K562 (cell line): ENCODE results near the gene EZH1. TPM values are rescaled to one million over a fixed set of nuclear protein-coding genes. Genes with fewer than 3 reads are reported as not detected.

Source experiments
- CBX3 ChIP-seq, 2 experiments: IDR thresholded peaks; 1 replicate in 1 of 2; 2 replicates in 1 of 2; pipeline ENCODE4 v1.6.1; 2012; ENCODE audit warnings: inconsistent platforms in 2 of 2, low read length in 2 of 2, borderline replicate concordance in 1 of 2, control low read depth in 1 of 2
- ETV6 ChIP-seq, 3 experiments: fragments of 150-350 bp in 1 of 3; sonication (generic) in 1 of 3; formaldehyde crosslinking in 1 of 3; IDR thresholded peaks; 2 replicates each; pipeline versions ENCODE4 v1.6.1 to v1.8.0; 2014 to 2022; ENCODE audit warnings: borderline replicate concordance in 2 of 3, low read depth in 2 of 3, antibody characterized with exemption in 1 of 3, low read length in 1 of 3, mild to moderate bottlenecking in 1 of 3, missing genetic modification reagents in 1 of 3
- FOXA3 ChIP-seq, 2 experiments: fragments of 450-650 bp in 1 of 2; sonication (generic) in 1 of 2; formaldehyde crosslinking; IDR thresholded peaks in 1 of 2; conservative IDR thresholded peaks in 1 of 2; 2 replicates each; pipeline versions ENCODE4 v1.4.0 to v1.8.0; 2020 to 2022; ENCODE audit warnings: mild to moderate bottlenecking in 2 of 2, missing genetic modification reagents in 1 of 2
- HDAC3 ChIP-seq: fragments of 450-650 bp; IDR thresholded peaks from 2 replicates; pipeline ENCODE4 v1.6.1; 2018; ENCODE audit warnings: borderline replicate concordance, mild to moderate bottlenecking, moderate library complexity; ENCODE audit not compliant: partially characterized antibody
- MNT ChIP-seq, 2 experiments: fragments of 450-650 bp; conservative IDR thresholded peaks; 2 replicates each; pipeline ENCODE4 v1.6.1; 2017; ENCODE audit warnings: mild to moderate bottlenecking in 2 of 2, moderate library complexity in 2 of 2
- NBN ChIP-seq: fragments of 450-650 bp; IDR thresholded peaks from 2 replicates; pipeline ENCODE4 v1.6.1; 2016; ENCODE audit warnings: low read depth, mild to moderate bottlenecking
- NR3C1 ChIP-seq: sonication (generic); formaldehyde crosslinking; IDR thresholded peaks from 2 replicates; pipeline ENCODE4 v1.8.1; 2022; ENCODE audit warnings: missing genetic modification reagents
- NUFIP1 ChIP-seq: fragments of 450-650 bp; IDR thresholded peaks from 2 replicates; pipeline ENCODE4 v1.6.1; 2018; ENCODE audit not compliant: partially characterized antibody
- POLR2AphosphoS5 ChIP-seq: IDR thresholded peaks from 2 replicates; pipeline ENCODE4 v1.6.1; 2011; ENCODE audit warnings: mild to moderate bottlenecking, low read depth, low read length, moderate library complexity; ENCODE audit not compliant: control insufficient read depth, insufficient read depth
- POU5F1 ChIP-seq: fragments of 150-350 bp; IDR thresholded peaks from 2 replicates; pipeline ENCODE4 v1.6.1; 2014; ENCODE audit warnings: borderline replicate concordance, low read length, low read depth, mild to moderate bottlenecking; ENCODE audit not compliant: partially characterized antibody
- RBBP5 ChIP-seq: fragments of 200-600 bp; sonication (generic); IDR thresholded peaks from 2 replicates; pipeline ENCODE4 v1.6.1; 2012; ENCODE audit warnings: borderline replicate concordance, mild to moderate bottlenecking, low read length, control low read depth, inconsistent platforms; ENCODE audit not compliant: insufficient read depth, poor library complexity, severe bottlenecking
- RBFOX2 ChIP-seq: fragments of 200-400 bp; formaldehyde crosslinking; IDR thresholded peaks from 2 replicates; pipeline ENCODE4 v1.6.1; 2017; ENCODE audit warnings: low read depth, mild to moderate bottlenecking, low read length, moderate library complexity
- SMAD1 ChIP-seq: fragments of 150-350 bp; IDR thresholded peaks from 2 replicates; pipeline ENCODE4 v1.6.1; 2014; ENCODE audit warnings: low read length, low read depth; ENCODE audit not compliant: partially characterized antibody
- SMARCC2 ChIP-seq: fragments of 450-650 bp; IDR thresholded peaks from 2 replicates; pipeline ENCODE4 v1.6.1; 2017; ENCODE audit warnings: antibody characterized with exemption, moderate library complexity, mild to moderate bottlenecking, low read depth
- SUPT5H ChIP-seq: fragments of 450-650 bp; IDR thresholded peaks from 2 replicates; pipeline ENCODE4 v1.6.1; 2016
- TBP ChIP-seq: optimal IDR thresholded peaks from 2 replicates; pipeline ENCODE3; 2011; ENCODE audit warnings: low read depth, low read length, improper control_type of control experiment
- TCF15 ChIP-seq: fragments of 250-450 bp; sonication (Bioruptor Pico); IDR thresholded peaks from 2 replicates; pipeline ENCODE4 v1.8.0; 2022; ENCODE audit warnings: moderate library complexity, mild to moderate bottlenecking, inconsistent platforms
- TFAP4 ChIP-seq: sonication (generic); formaldehyde crosslinking; IDR thresholded peaks from 2 replicates; pipeline ENCODE4 v1.8.0; 2022; ENCODE audit warnings: missing genetic modification reagents, mild to moderate bottlenecking, moderate library complexity, borderline replicate concordance
- ZNF217 ChIP-seq: sonication (generic); formaldehyde crosslinking; IDR thresholded peaks from 2 replicates; pipeline ENCODE4 v1.8.0; 2022; ENCODE audit warnings: mild to moderate bottlenecking, missing genetic modification reagents
- ZNF436 ChIP-seq: fragments of 250-450, 450-650 bp; sonication (Bioruptor Pico); formaldehyde crosslinking; IDR thresholded peaks from 2 replicates; pipeline ENCODE4 v1.7.0; 2020; ENCODE audit warnings: mild to moderate bottlenecking
- ZNF449 ChIP-seq: fragments of 250-450 bp; sonication (Bioruptor Pico); IDR thresholded peaks from 2 replicates; pipeline ENCODE4 v1.8.0; 2022; ENCODE audit warnings: moderate library complexity, mild to moderate bottlenecking, inconsistent platforms
- ZZZ3 ChIP-seq: fragments of 450-650 bp; IDR thresholded peaks from 2 replicates; pipeline ENCODE4 v1.6.1; 2016; ENCODE audit warnings: antibody characterized with exemption, mild to moderate bottlenecking, moderate library complexity
- polyA plus RNA-seq, 8 experiments: library from polyadenylated mRNA; depleted of rRNA in 4 of 8; stranded (reverse) in 5 of 8; unstranded in 3 of 8; fragments of >200 nt; fragmentation: Nextera tagmentation in 2 of 8; fragmentation: Illumina TruSeq in 1 of 8; extraction: Ambion mirVana in 2 of 8; extraction: Trizol in 1 of 8; gene quantifications; 2 replicates each; pipeline versions ENCODE4 v1.2.1 to v1.2.3, GENCODE V29; 2011 to 2014; ENCODE audit warnings: inconsistent platforms in 1 of 8, missing spikeins in 1 of 8
- total RNA-seq, 7 experiments: library from RNA; depleted of rRNA in 6 of 7; stranded (reverse); fragments of >200 nt in 6 of 7; fragmentation: Illumina TruSeq in 2 of 7; extraction: Trizol in 2 of 7; gene quantifications; 2 replicates each; pipeline versions ENCODE4 v1.2.1 to v1.2.3, GENCODE V29; 2011 to 2021; ENCODE audit warnings: low replicate concordance in 1 of 7

Gene EZH1
- total and polyA plus RNA-seq, 9 of the 15 experiments (the other 6 are each of a cell fraction or from before 2014, with no cell fraction given), result 8.6 to 40.8 (median 22.9) TPM

GRCh38 chr17:42744806-42745617 lies at the start of gene EZH1 (continued):
- TF ChIP-seq TFAP4 (CRISPR knock-in tag), result peak; percentile 70
- TF ChIP-seq SMAD1, result no peak
- peak; percentile 58; the same call in 1 of the 2 replicates for TF ChIP-seq POLR2AphosphoS5
- TF ChIP-seq TCF15 (CRISPR knock-in tag), result no peak
- TF ChIP-seq TBP, result peak; percentile 53
- TF ChIP-seq NBN, result 0 out of 2 replicates have a peak, but pooled peaks have one; percentile 19
- TF ChIP-seq ZNF436 (CRISPR knock-in tag), result no peak
- TF ChIP-seq RBFOX2, result peak; percentile 89
- no peak for TF ChIP-seq ZZZ3
- 0 out of 2 replicates have a peak, but pooled peaks have one; percentile 50 for TF ChIP-seq ZNF449
- TF ChIP-seq MNT (conservative IDR thresholded peaks at IDR 0.05), result peak; percentile 22 to 66; a peak in 2 of 4 replicates
- TF ChIP-seq SUPT5H, result peak; percentile 76
- TF ChIP-seq RBBP5, result no peak
- TF ChIP-seq FOXA3 (CRISPR knock-in tag; conservative IDR thresholded peaks at IDR 0.05 in 1 of 2, IDR thresholded peaks at IDR 0.05 in 1 of 2), result peak; percentile 90 to 98
- TF ChIP-seq HDAC3, result no peak
- TF ChIP-seq CBX3 (IDR thresholded peaks at IDR 0.05; ENCODE audit: borderline replicate concordance in 1 of 2, low read length in 2 of 2), result peak in 1 of 2 experiments; percentile 86; a peak in 1 of 3 replicates
- no peak for TF ChIP-seq ETV6 (IDR thresholded peaks at IDR 0.05; ENCODE audit: borderline replicate concordance in 1 of 2, low read depth in 2 of 2, low read length in 1 of 2)
- peak; percentile 57; the same call in 1 of the 2 replicates for TF ChIP-seq ETV6 (CRISPR knock-in tag; IDR thresholded peaks at IDR 0.05; ENCODE audit: borderline replicate concordance)
- TF ChIP-seq ZNF217 (CRISPR knock-in tag), result no peak
- no peak for TF ChIP-seq NR3C1 (CRISPR knock-in tag)
- TF ChIP-seq POU5F1, result peak; percentile 30
- no peak for TF ChIP-seq NUFIP1
- TF ChIP-seq SMARCC2, result no peak
